GM10248 (cell line): ENCODE data around the gene DOCK9.

ENCODE experiments used
- CTCF ChIA-PET: fragments of 300-600 bp; sonication (Branson Sonifier 250); formaldehyde crosslinking; extraction: SDS; loops from one replicate; lab custom pipeline; 2021; ENCODE audit warnings: antibody characterized with exemption; lab: Yijun Ruan, JAX
- POLR2A ChIA-PET: fragments of 350-650 bp; sonication (Branson Sonifier 250); formaldehyde crosslinking; extraction: SDS; loops from one replicate; lab custom pipeline; 2020; ENCODE audit warnings: antibody characterized with exemption; lab: Yijun Ruan, JAX
- DNase-seq: peaks from one replicate; pipeline ENCODE4 v3.0.0; 2012; ENCODE audit errors: extremely low spot score
- TF ChIP-seq, protein P1 (sequence below): IDR thresholded peaks from 2 replicates; pipeline ENCODE4 v1.5.1; 2012; ENCODE audit warnings: mild to moderate bottlenecking, low read depth; ENCODE audit errors: extremely low read depth, missing control alignments, control extremely low read depth

The DOCK9 gene

DNA sequence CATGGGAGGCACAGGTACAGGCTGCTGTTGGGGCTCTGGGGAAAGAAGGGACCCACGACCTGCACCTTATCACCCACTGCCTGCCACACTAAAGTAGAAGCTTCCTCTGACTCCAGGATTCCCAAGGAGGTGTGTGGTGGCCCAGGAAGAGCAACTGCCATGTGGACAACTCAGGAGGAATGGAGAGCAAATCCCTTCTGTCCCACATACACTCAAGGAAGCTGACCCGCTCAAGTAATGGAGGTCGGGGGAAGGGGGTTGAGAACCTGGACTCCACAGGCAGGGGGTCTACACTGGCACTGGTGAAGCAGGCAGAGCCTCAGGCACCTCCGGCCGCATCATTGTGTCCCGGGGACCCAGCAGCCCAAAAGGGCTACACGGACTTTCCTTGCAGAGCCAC lies 196.0 kb downstream of the DOCK9 start:
- DNase-seq, result no peak
- CTCF ChIA-PET, result no interaction called here
- POLR2A ChIA-PET, result no interaction called here
- TF ChIP-seq, protein P1, sequence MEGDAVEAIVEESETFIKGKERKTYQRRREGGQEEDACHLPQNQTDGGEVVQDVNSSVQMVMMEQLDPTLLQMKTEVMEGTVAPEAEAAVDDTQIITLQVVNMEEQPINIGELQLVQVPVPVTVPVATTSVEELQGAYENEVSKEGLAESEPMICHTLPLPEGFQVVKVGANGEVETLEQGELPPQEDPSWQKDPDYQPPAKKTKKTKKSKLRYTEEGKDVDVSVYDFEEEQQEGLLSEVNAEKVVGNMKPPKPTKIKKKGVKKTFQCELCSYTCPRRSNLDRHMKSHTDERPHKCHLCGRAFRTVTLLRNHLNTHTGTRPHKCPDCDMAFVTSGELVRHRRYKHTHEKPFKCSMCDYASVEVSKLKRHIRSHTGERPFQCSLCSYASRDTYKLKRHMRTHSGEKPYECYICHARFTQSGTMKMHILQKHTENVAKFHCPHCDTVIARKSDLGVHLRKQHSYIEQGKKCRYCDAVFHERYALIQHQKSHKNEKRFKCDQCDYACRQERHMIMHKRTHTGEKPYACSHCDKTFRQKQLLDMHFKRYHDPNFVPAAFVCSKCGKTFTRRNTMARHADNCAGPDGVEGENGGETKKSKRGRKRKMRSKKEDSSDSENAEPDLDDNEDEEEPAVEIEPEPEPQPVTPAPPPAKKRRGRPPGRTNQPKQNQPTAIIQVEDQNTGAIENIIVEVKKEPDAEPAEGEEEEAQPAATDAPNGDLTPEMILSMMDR, result no peak

DNA sequence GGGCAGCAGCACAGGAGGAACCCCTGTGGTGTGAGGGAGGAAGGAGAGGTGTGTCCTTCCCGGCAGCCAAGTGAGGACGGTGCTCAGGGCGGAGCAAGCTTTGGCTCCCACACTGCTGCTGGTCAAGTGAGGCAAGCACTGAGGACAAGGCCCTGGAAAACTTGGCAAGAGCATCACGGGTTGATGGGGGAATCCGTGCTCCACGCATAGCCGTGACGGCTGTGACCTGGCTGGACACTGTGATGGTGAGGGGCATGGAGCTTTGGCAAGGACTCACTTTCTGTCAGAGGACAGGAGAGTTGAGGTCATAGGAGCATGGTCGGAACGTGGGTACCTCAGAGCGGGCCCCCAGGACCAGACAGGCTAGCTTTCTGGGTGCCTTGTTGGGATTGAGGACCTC lies 196.4 kb downstream of the DOCK9 start:
- CTCF ChIA-PET, result no interaction called here
- POLR2A ChIA-PET, result no interaction called here
- no peak for DNase-seq
- TF ChIP-seq, protein P1, result no peak

- TF ChIP-seq, protein P1, result no peak
- DNase-seq, result no peak
- ChIA-PET POLR2A (no interaction called here), CTCF (no interaction called here)
These were observed 196.8 kb downstream of the DOCK9 start for GRCh38 chr13:98781045-98781444.

GRCh38 chr13:98780451-98780850 lies 197.4 kb downstream of the DOCK9 start:
- POLR2A ChIA-PET, result no interaction called here
- CTCF ChIA-PET, result no interaction called here
- TF ChIP-seq, protein P1, result no peak
- DNase-seq, result no peak

GRCh38 chr13:98779695-98780094 lies 198.2 kb downstream of the DOCK9 start:
- CTCF ChIA-PET, result no interaction called here
- TF ChIP-seq, protein P1, result no peak
- no peak for DNase-seq
- POLR2A ChIA-PET, result no interaction called here

DNA sequence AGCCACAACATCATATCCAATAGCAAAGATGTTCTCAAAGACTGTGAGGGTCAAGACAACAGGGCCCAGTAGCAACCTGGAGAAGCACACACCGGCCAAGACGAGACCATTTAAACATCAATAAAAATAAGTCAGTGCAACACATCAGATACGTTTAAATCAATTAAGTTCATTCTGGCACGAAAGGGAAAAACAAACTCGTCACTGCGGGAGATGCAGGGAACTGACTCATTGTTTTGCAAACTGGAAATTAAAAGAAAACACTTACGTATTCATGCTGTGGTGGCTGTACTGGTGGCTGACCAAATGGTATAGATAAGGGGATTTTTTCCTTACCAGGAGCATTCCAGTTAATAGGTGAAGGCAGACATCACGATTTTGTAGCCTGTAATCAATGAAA lies 199.1 kb downstream of the DOCK9 start:
- CTCF ChIA-PET, result no interaction called here
- TF ChIP-seq, protein P1, result no peak
- DNase-seq, result no peak
- POLR2A ChIA-PET, result no interaction called here

- ChIA-PET POLR2A (no interaction called here), CTCF (no interaction called here)
- DNase-seq, result no peak
- TF ChIP-seq, protein P1, result no peak
These were observed 201.2 kb downstream of the DOCK9 start for GRCh38 chr13:98776644-98777043.
